Liver (tissue), 9 donors: ENCODE measurements around the gene TNFRSF12A. TPM values are rescaled to one million over a fixed set of nuclear protein-coding genes. Genes with fewer than 3 reads are reported as not detected.

Experiments used
- DNase-seq: peaks from one replicate; pipeline ENCODE4 v3.0.0-alpha.2; 2017; ENCODE audit warnings: low spot score
- H3K27ac ChIP-seq, 2 donors: one replicate each; pipeline ENCODE4 v1.7.0; 2013; ENCODE audit warnings: inconsistent platforms in 2 of 2, low read length in 2 of 2, control low read depth in 1 of 2, low read depth in 1 of 2, mild to moderate bottlenecking in 1 of 2
- H3K27me3 ChIP-seq, 4 donors: one replicate each; pipeline versions ENCODE4 v1.6.1 to v1.7.0; 2013; ENCODE audit warnings: low read length in 3 of 4, inconsistent platforms in 1 of 4, mild to moderate bottlenecking in 1 of 4, moderate library complexity in 1 of 4; ENCODE audit not compliant: control insufficient read depth in 4 of 4, insufficient read depth in 4 of 4
- H3K36me3 ChIP-seq, 4 donors: one replicate each; pipeline versions ENCODE4 v1.6.1 to v1.7.0; 2013; ENCODE audit warnings: low read length in 3 of 4, mild to moderate bottlenecking in 3 of 4, low read depth in 1 of 4, moderate library complexity in 1 of 4; ENCODE audit not compliant: control insufficient read depth in 4 of 4, insufficient read depth in 3 of 4
- H3K4me1 ChIP-seq, 4 donors: one replicate each; pipeline versions ENCODE4 v1.6.1 to v1.7.0; 2013; ENCODE audit warnings: low read length in 3 of 4, mild to moderate bottlenecking in 3 of 4, moderate library complexity in 1 of 4; ENCODE audit not compliant: control insufficient read depth in 4 of 4, insufficient read depth in 4 of 4
- H3K4me3 ChIP-seq, 3 donors: one replicate each; pipeline versions ENCODE4 v1.6.1 to v1.7.0; 2013; ENCODE audit warnings: low read length in 3 of 3, control low read depth in 1 of 3, low read depth in 1 of 3, mild to moderate bottlenecking in 1 of 3
- H3K9ac ChIP-seq, 2 donors: one replicate each; pipeline ENCODE4 v1.7.0; 2013; ENCODE audit warnings: low read length in 2 of 2, mild to moderate bottlenecking in 2 of 2, moderate library complexity in 2 of 2, control low read depth in 1 of 2, low read depth in 1 of 2
- H3K9me3 ChIP-seq, 4 donors: one replicate each; pipeline versions ENCODE4 v1.6.1 to v1.7.0; 2013; ENCODE audit warnings: low read length in 3 of 4; ENCODE audit not compliant: control insufficient read depth in 4 of 4
- EGR1 ChIP-seq, 2 donors: IDR thresholded peaks; 2 replicates each; pipeline ENCODE4 v1.6.1; 2016 to 2018; ENCODE audit warnings: antibody characterized with exemption in 2 of 2, low read depth in 2 of 2
- FOXA1 ChIP-seq: IDR thresholded peaks from 2 replicates; pipeline ENCODE4 v1.6.1; 2016; ENCODE audit warnings: antibody characterized with exemption
- FOXA2 ChIP-seq: IDR thresholded peaks from 2 replicates; pipeline ENCODE4 v1.6.1; 2016; ENCODE audit warnings: antibody characterized with exemption
- GABPA ChIP-seq, 2 donors: IDR thresholded peaks in 1 of 2; conservative IDR thresholded peaks in 1 of 2; 2 replicates each; pipeline ENCODE4 v1.6.1; 2016; ENCODE audit warnings: antibody characterized with exemption in 2 of 2, mild to moderate bottlenecking in 1 of 2, moderate library complexity in 1 of 2
- HNF4A ChIP-seq, 2 donors: conservative IDR thresholded peaks; 2 replicates each; pipeline ENCODE4 v1.6.1; 2016; ENCODE audit warnings: antibody characterized with exemption in 2 of 2, mild to moderate bottlenecking in 2 of 2
- HNF4G ChIP-seq: IDR thresholded peaks from 2 replicates; pipeline ENCODE4 v1.6.1; 2016; ENCODE audit warnings: antibody characterized with exemption
- JUND ChIP-seq, 2 donors: IDR thresholded peaks; 2 replicates each; pipeline ENCODE4 v1.6.1; 2016; ENCODE audit warnings: antibody characterized with exemption in 2 of 2
- NR2F2 ChIP-seq: IDR thresholded peaks from 2 replicates; pipeline ENCODE4 v1.6.1; 2016; ENCODE audit warnings: antibody characterized with exemption
- RAD21 ChIP-seq, 2 donors: IDR thresholded peaks; 2 replicates each; pipeline ENCODE4 v1.6.1; 2016; ENCODE audit warnings: antibody characterized with exemption in 2 of 2, mild to moderate bottlenecking in 2 of 2
- RXRA ChIP-seq, 2 donors: IDR thresholded peaks; 2 replicates each; pipeline ENCODE4 v1.6.1; 2017 to 2018; ENCODE audit warnings: antibody characterized with exemption in 2 of 2, mild to moderate bottlenecking in 1 of 2
- SP1 ChIP-seq: IDR thresholded peaks from 2 replicates; pipeline ENCODE4 v1.6.1; 2018; ENCODE audit warnings: antibody characterized with exemption, mild to moderate bottlenecking
- TAF1 ChIP-seq: conservative IDR thresholded peaks from 2 replicates; pipeline ENCODE4 v1.6.1; 2016; ENCODE audit warnings: antibody characterized with exemption, mild to moderate bottlenecking
- YY1 ChIP-seq: IDR thresholded peaks from 2 replicates; pipeline ENCODE4 v1.6.1; 2016; ENCODE audit warnings: antibody characterized with exemption, mild to moderate bottlenecking
- WGBS: extraction: QIAGEN DNeasy Blood & Tissue Kit; methylation state at CpG from one replicate; pipeline ENCODE4 v1.1.7; 2013; 5-methylcytosine and 5-hydroxymethylcytosine counted together
- polyA plus RNA-seq, 2 donors: library from polyadenylated mRNA; stranded (reverse) in 1 of 2; unstranded in 1 of 2; fragments of 200-250 nt in 1 of 2; fragments of >200 nt in 1 of 2; fragmentation: Nextera tagmentation in 1 of 2; extraction: Ambion mirVana in 1 of 2; gene quantifications; one replicate each; pipeline versions ENCODE4 v1.2.1 to v1.2.3, GENCODE V29; 2013 to 2015
- total RNA-seq, 2 donors: library from RNA; depleted of rRNA; stranded (reverse); fragments of >200 nt; gene quantifications; one replicate each; pipeline ENCODE4 v1.2.3, GENCODE V29; 2014
- TF ChIP-seq, protein P1 (sequence below): IDR thresholded peaks from 2 replicates; pipeline ENCODE4 v1.6.1; 2016; ENCODE audit warnings: antibody characterized with exemption
- TF ChIP-seq, protein P2 (sequence below): IDR thresholded peaks from 2 replicates; pipeline ENCODE4 v1.6.1; 2016; ENCODE audit warnings: antibody characterized with exemption, mild to moderate bottlenecking
- TF ChIP-seq, protein P3 (sequence below): IDR thresholded peaks from 2 replicates; pipeline ENCODE4 v1.6.1; 2016; ENCODE audit warnings: antibody characterized with exemption
- TF ChIP-seq, protein P4 (sequence below): IDR thresholded peaks from 2 replicates; pipeline ENCODE4 v1.6.1; 2016; ENCODE audit warnings: antibody characterized with exemption
- TF ChIP-seq, protein P5 (sequence below): fragments of 150-350 bp; IDR thresholded peaks from 2 replicates; pipeline ENCODE4 v1.5.1; 2017; ENCODE audit warnings: improper control_type of control experiment, low read depth, low read length; ENCODE audit not compliant: missing input control
- donor health status: healthy.
- donor health status: healthy.
- donor health status: healthy.
- donor health status: healthy.
- donor health status: healthy.

Gene TNFRSF12A
- total and polyA plus RNA-seq, 4 donors = 7.9 to 35.5 (median 9.1) TPM

DNA sequence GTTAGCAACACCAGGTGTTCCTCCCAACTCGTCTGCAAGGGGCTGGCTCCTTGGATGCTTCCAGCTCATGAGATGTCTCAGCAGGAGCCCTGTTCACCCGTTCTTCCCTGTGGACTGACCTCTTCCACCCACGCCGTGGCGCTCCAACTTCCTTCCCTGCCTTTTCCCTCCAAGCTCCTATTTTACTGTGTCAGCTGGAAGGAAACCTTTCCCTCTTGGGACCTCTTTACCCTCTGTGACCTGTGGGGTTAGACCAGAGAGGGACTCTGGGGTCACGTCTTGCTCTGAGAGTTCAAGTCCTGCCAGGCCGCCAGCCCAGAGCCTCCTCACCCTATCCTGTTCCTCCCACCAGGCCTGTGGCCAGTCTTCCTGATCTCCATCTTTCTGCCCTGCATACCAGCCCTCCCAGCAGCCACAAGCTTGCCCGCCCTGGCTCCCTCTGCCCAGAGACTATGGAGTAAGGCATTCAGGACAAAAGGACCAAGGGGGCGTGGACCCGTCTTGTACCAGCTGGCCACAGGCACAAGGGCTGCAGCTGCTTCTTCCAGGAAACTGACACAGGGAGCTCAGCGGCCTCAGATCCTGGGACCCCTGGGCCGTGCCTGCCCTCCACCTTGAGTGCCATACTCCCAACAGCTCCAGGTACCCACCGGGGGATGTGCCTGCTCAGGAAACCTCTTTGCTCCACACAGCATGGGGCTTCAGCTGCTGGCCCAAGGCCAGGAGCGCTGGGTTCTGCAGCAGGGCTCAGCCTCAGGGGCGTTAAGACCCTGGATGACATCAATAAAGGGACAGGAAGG lies 48.0 kb upstream of the TNFRSF12A start:
- TF ChIP-seq RXRA (IDR thresholded peaks at IDR 0.05) (no peak), YY1 (no peak), NR2F2 (no peak), HNF4A (conservative IDR thresholded peaks at IDR 0.05) (no peak), SP1 (no peak), HNF4G (no peak), JUND (IDR thresholded peaks at IDR 0.05) (no peak), GABPA (IDR thresholded peaks at IDR 0.05 in 1 of 2, conservative IDR thresholded peaks at IDR 0.05 in 1 of 2) (no peak), RAD21 (IDR thresholded peaks at IDR 0.05) (no peak), FOXA2 (no peak)
- TF ChIP-seq, protein P1, sequence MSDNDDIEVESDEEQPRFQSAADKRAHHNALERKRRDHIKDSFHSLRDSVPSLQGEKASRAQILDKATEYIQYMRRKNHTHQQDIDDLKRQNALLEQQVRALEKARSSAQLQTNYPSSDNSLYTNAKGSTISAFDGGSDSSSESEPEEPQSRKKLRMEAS = no peak
- TF ChIP-seq, protein P2, sequence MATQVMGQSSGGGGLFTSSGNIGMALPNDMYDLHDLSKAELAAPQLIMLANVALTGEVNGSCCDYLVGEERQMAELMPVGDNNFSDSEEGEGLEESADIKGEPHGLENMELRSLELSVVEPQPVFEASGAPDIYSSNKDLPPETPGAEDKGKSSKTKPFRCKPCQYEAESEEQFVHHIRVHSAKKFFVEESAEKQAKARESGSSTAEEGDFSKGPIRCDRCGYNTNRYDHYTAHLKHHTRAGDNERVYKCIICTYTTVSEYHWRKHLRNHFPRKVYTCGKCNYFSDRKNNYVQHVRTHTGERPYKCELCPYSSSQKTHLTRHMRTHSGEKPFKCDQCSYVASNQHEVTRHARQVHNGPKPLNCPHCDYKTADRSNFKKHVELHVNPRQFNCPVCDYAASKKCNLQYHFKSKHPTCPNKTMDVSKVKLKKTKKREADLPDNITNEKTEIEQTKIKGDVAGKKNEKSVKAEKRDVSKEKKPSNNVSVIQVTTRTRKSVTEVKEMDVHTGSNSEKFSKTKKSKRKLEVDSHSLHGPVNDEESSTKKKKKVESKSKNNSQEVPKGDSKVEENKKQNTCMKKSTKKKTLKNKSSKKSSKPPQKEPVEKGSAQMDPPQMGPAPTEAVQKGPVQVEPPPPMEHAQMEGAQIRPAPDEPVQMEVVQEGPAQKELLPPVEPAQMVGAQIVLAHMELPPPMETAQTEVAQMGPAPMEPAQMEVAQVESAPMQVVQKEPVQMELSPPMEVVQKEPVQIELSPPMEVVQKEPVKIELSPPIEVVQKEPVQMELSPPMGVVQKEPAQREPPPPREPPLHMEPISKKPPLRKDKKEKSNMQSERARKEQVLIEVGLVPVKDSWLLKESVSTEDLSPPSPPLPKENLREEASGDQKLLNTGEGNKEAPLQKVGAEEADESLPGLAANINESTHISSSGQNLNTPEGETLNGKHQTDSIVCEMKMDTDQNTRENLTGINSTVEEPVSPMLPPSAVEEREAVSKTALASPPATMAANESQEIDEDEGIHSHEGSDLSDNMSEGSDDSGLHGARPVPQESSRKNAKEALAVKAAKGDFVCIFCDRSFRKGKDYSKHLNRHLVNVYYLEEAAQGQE = no peak
- TF ChIP-seq, protein P3, sequence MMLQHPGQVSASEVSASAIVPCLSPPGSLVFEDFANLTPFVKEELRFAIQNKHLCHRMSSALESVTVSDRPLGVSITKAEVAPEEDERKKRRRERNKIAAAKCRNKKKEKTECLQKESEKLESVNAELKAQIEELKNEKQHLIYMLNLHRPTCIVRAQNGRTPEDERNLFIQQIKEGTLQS = no peak
- Histone ChIP-seq H3K9ac (no peak overlapping the region), H3K36me3 (no peaks in the 10 kb centered on the region), H3K4me1 (peaks cover 3 to 27% (median 19%) of the 10 kb centered on the region in 4 donors), H3K9me3 (no peaks in the 10 kb centered on the region), H3K27me3 (peaks cover 0 to 6% (median 2%) of the 10 kb centered on the region in 4 donors), H3K27ac (no peak overlapping the region), H3K4me3 (no peak overlapping the region)
- 87% methylated on average over 15 of the region's 15 CpGs for WGBS
- no peak for DNase-seq

DNA sequence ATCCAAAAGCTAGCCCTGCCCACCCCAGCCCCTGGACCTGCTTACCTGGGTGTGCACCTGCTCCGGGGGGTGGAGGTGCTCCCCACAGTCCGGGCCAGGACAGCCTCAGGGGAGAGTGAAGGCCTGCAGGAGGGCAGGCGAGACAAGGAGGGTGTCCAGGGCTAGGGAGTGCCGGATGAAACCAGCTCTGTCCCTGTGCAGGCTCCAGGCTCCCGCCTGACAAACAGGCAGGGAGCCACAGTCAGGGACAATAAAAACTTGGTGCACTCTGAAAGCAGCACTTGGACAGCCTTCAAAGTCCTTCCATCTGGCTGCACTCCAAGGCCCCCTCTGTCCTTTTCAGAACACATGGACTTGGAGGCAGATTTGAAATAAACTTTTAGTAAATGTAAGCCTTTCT lies 47.1 kb upstream of the TNFRSF12A start:
- Histone ChIP-seq H3K36me3 (no peaks in the 10 kb centered on the region), H3K9ac (no peak overlapping the region), H3K4me3 (no peak overlapping the region), H3K9me3 (no peaks in the 10 kb centered on the region), H3K27ac (no peak overlapping the region), H3K4me1 (peaks cover 11 to 35% (median 24%) of the 10 kb centered on the region in 4 donors), H3K27me3 (peaks cover 0 to 2% (median 0%) of the 10 kb centered on the region in 4 donors)
- no peak for DNase-seq
- TF ChIP-seq, protein P4, sequence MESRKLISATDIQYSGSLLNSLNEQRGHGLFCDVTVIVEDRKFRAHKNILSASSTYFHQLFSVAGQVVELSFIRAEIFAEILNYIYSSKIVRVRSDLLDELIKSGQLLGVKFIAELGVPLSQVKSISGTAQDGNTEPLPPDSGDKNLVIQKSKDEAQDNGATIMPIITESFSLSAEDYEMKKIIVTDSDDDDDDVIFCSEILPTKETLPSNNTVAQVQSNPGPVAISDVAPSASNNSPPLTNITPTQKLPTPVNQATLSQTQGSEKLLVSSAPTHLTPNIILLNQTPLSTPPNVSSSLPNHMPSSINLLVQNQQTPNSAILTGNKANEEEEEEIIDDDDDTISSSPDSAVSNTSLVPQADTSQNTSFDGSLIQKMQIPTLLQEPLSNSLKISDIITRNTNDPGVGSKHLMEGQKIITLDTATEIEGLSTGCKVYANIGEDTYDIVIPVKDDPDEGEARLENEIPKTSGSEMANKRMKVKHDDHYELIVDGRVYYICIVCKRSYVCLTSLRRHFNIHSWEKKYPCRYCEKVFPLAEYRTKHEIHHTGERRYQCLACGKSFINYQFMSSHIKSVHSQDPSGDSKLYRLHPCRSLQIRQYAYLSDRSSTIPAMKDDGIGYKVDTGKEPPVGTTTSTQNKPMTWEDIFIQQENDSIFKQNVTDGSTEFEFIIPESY = no peak
- TF ChIP-seq GABPA (IDR thresholded peaks at IDR 0.05 in 1 of 2, conservative IDR thresholded peaks at IDR 0.05 in 1 of 2) = no peak
- TF ChIP-seq, protein P3 = no peak
- TF ChIP-seq FOXA2 = no peak
- no peak for TF ChIP-seq EGR1 (IDR thresholded peaks at IDR 0.05; ENCODE audit: low read depth in 2 of 2)
- TF ChIP-seq JUND (IDR thresholded peaks at IDR 0.05) = no peak
- TF ChIP-seq YY1 = no peak
- no peak for TF ChIP-seq NR2F2
- TF ChIP-seq, protein P2 = no peak
- TF ChIP-seq HNF4A (conservative IDR thresholded peaks at IDR 0.05) = no peak
- TF ChIP-seq RXRA (IDR thresholded peaks at IDR 0.05) = no peak
- TF ChIP-seq TAF1 = no peak
- TF ChIP-seq, protein P1 = no peak
- no peak for TF ChIP-seq RAD21 (IDR thresholded peaks at IDR 0.05)
- no peak for TF ChIP-seq FOXA1
- TF ChIP-seq SP1 = no peak
- TF ChIP-seq HNF4G = no peak
- TF ChIP-seq, protein P5, sequence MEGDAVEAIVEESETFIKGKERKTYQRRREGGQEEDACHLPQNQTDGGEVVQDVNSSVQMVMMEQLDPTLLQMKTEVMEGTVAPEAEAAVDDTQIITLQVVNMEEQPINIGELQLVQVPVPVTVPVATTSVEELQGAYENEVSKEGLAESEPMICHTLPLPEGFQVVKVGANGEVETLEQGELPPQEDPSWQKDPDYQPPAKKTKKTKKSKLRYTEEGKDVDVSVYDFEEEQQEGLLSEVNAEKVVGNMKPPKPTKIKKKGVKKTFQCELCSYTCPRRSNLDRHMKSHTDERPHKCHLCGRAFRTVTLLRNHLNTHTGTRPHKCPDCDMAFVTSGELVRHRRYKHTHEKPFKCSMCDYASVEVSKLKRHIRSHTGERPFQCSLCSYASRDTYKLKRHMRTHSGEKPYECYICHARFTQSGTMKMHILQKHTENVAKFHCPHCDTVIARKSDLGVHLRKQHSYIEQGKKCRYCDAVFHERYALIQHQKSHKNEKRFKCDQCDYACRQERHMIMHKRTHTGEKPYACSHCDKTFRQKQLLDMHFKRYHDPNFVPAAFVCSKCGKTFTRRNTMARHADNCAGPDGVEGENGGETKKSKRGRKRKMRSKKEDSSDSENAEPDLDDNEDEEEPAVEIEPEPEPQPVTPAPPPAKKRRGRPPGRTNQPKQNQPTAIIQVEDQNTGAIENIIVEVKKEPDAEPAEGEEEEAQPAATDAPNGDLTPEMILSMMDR = no peak
- WGBS = 89% methylated on average over 5 of the region's 5 CpGs
